GM18951 (cell line): ENCODE results near the gene FUT1.

Source experiments
- POLR2A ChIP-seq: IDR thresholded peaks from 4 replicates; pipeline ENCODE4 v1.6.1; 2011; ENCODE audit warnings: mild to moderate bottlenecking; ENCODE audit not compliant: insufficient read length, insufficient read depth; ENCODE audit errors: extremely low read depth
- in situ Hi-C: fragments of 300-500 bp; cut with MboI; formaldehyde crosslinking; loops from one replicate; pipeline ENCODE4 v1.12.0; 2022; ENCODE audit warnings: low sequenced_read_pairs, mixed read lengths, inconsistent platforms; ENCODE audit not compliant: unreplicated experiment

FUT1 gene

GRCh38 chr19:48756686-48757085, 4.2 kb upstream of the FUT1 start:
- in situ Hi-C loops, result no loop called here
- no peak for TF ChIP-seq POLR2A

- in situ Hi-C loops, result no loop called here
Measured at GRCh38 chr19:48756212-48756611, 3.8 kb upstream of the FUT1 start.

GRCh38 chr19:48755787-48756186, 3.3 kb upstream of the FUT1 start:
- in situ Hi-C loops, result no loop called here
- TF ChIP-seq POLR2A, result no peak

More at GRCh38 chr19:48756212-48756611, 3.8 kb upstream of the FUT1 start:
- TF ChIP-seq POLR2A, result no peak

GRCh38 chr19:48755084-48755641, 2.7 kb upstream of the FUT1 start, which contains the start of gene FGF21:
Gene FGF21, plus strand, starts transcription at chr19:48755524. Its CDS starts 713 bp downstream, at chr19:48756237.
- no peak for TF ChIP-seq POLR2A
- in situ Hi-C loops, result no loop called here

DNA sequence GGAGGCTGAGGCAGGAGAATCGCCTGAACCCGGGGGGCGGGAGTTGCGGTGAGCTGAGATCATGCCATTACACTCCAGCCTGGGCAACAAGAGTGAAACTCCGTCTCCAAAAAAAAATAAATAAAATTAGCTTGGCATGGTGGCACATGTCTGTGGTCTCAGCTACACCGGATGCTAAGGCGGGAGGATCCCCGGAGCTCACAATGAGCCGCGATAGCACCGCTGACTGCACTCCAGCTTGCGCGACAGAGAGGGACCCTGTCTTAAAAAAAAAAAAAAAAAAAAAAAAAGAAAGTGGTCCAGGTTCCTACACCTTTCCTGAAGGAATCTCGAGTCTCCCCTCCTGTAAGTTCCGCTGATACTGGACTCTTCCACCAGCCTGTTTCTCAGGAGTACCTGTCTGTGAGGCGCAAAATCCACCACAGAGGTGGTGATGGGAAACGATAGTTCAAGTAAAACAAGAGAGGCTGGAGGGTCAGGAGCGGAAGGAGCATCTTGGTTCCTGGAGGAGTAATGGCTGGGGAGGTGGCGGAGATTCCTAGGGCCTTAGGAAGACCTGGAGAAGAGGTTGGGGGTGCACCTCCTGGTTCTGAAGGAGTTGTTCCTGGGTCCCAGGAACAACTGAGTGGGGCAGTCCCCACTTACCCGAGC, 471 bp downstream of the FUT1 start:
- in situ Hi-C loops, result no loop called here
- no peak for TF ChIP-seq POLR2A

DNA sequence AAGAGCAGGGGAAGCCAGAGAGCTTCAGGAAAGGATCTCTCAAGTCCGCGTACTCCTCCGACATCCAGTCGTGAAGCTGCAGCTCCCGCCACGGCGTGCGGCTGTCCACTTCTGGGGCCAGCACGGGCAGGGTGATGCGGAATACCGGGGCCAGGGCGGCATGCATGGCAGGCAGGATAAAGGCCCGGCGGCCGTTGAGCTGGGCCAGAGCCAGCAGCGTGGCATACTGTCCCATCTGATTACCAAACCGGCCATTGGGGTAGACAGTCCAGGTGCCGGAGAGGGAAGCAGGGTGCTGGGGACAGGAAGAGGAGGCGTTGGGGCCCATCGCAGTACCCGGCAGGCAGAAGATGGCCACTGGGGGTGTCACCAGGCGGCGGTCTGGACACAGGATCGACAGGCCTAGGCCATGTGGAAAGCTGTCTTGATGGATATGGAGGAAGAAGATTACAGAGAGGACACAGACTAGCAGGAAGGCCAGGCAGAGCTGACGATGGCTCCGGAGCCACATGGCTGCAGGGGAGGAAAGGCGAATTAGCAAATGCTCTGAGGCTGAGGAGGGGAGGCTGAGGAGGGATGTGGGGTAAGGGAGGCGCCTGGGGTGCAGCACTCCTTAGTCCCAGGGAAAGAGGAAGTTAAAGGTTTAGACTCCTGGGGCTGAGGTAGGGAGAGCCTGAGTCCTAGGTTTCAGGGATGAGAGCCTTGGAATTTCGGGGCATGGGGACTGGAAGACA, 1.5 kb downstream of the FUT1 start:
- in situ Hi-C loops, result no loop called here
- TF ChIP-seq POLR2A, result no peak

- in situ Hi-C loops, result no loop called here
- TF ChIP-seq POLR2A, result no peak
Measured at GRCh38 chr19:48750351-48750750, 2.1 kb downstream of the FUT1 start.

DNA sequence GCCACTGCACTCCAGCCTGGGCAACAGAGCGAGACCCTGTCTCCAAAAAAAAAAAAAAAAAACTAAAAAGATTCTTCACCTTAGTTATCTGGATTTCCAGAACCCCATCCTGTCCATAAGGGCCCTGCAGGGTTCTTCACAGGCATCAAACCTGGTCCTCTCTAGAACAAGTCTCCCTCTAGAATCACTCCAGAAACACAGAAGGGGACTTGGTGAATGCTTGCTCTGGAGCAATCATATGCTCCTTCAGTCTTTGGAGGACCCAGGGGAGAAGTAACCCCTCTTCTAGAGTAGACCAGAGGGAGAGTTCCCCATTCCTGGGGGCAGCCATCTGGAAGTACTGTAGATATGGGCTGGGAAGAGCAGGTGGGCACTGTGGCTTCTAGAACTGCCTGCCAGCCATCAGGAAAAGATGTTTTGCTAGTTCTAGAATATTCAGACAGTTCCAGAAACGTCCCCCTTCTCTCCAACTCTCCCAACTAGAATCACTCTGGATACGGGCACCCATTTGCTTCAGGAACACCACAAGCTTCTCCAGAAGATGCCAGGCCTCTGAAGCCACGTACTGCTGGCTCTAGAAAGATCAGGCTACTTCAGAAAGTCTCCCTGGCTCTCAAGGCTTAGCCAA, 2.8 kb downstream of the FUT1 start:
- no peak for TF ChIP-seq POLR2A
- in situ Hi-C loops, result no loop called here

DNA sequence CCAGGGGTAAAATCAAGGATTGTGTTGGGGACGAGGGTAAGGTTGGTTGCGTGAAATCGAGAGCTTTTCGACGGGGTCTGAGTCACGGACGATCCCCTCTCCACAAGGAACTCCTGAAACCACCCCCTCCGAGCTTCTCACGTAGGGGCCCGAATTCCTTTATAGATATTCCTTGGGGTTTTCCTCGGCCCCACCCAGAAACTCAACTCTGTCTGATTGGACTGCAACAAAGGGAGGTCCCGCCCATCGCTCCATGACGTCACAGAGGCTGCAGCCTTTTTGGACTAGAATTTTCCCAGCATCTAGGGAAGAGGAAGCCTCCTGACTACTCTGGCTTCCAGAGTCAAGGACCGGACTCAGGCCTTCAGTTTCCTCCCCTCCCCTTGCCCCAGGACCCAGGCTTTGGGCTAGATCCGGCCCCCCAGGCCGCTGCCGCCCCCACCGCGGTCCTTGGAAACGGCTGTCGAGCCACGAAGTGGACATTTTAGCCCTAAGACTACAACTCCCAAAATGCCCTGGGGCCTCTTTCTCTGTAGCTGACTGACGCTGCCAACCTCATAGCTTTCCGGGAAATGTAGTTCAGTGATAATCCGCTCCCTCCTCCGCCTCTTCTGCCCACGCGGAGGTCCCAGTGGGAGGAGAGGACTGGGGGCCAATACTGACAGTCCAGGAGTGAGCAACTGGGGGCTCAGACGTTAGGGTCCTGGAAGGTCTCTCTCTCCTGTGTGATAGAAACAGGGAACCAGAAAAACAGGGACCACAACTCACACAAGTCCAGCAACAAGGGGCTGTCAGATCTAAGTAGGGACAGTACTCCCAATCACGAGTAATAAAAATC, 5.5 kb downstream of the FUT1 start, which contains the start of gene IZUMO1:
TSS of gene IZUMO1 (minus strand) at position 172 of the 838 bp plus-strand sequence. CDS start 1,050 bp downstream, outside the sequence.
- in situ Hi-C loops, result no loop called here
- no peak for TF ChIP-seq POLR2A

- no peak for TF ChIP-seq POLR2A
- in situ Hi-C loops, result no loop called here
Measured at GRCh38 chr19:48746110-48746509, 6.3 kb downstream of the FUT1 start.

GRCh38 chr19:48745208-48745995, 7.0 kb downstream of the FUT1 start:
- in situ Hi-C loops, result no loop called here
- TF ChIP-seq POLR2A, result no peak

DNA sequence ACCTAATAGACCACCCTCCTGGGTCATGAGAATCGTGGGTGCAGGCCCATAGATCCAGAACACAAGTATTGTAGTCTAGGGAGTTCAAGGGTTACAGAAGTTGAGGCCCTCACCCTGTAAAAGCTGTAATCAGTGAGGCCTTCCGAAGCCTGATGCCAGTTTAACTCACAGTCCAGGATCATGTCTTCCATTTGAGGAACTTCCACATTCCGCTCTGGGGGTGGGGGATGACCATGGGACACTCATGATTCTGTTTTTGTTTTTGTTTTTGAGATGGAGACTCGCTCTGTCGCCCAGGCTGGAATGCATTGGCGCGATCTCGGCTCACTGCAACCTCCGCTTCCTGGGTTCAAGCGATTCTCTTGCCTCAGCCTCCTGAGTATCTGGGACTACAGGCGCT, 10.3 kb downstream of the FUT1 start:
- TF ChIP-seq POLR2A, result no peak
- in situ Hi-C loops, result no loop called here
